Effector memory CD4-positive, alpha-beta T cell (primary cell): Measurements from ENCODE around the gene ZSWIM5.

Experiments
- DNase-seq, 3 donors: peaks; one replicate each; pipeline ENCODE4 v3.0.0-alpha.2; 2020
- H3K27ac ChIP-seq: 2 replicates; pipeline ENCODE4 v1.7.0; 2013; ENCODE audit warnings: mild to moderate bottlenecking, low read length, moderate library complexity; ENCODE audit not compliant: insufficient read depth, poor library complexity, severe bottlenecking
- H3K27me3 ChIP-seq: replicated peaks from 2 replicates; pipeline ENCODE4 v1.7.0; 2013; ENCODE audit warnings: mild to moderate bottlenecking, low read length; ENCODE audit not compliant: insufficient read depth, control insufficient read depth, poor library complexity, severe bottlenecking
- H3K36me3 ChIP-seq: 2 replicates; pipeline ENCODE4 v1.7.0; 2013; ENCODE audit warnings: mild to moderate bottlenecking, low read length, moderate library complexity; ENCODE audit not compliant: control insufficient read depth, insufficient read depth
- H3K4me1 ChIP-seq: 2 replicates; pipeline ENCODE4 v1.7.0; 2013; ENCODE audit warnings: low read length, mild to moderate bottlenecking; ENCODE audit not compliant: control insufficient read depth, insufficient read depth, poor library complexity, severe bottlenecking
- H3K4me3 ChIP-seq: 2 replicates; pipeline ENCODE4 v1.7.0; 2013; ENCODE audit warnings: low read length, low read depth, mild to moderate bottlenecking; ENCODE audit not compliant: insufficient read depth, poor library complexity, severe bottlenecking
- H3K9me3 ChIP-seq: 2 replicates; pipeline ENCODE4 v1.7.0; 2013; ENCODE audit warnings: mild to moderate bottlenecking, low read length, moderate library complexity; ENCODE audit not compliant: control insufficient read depth

ZSWIM5 gene

DNA sequence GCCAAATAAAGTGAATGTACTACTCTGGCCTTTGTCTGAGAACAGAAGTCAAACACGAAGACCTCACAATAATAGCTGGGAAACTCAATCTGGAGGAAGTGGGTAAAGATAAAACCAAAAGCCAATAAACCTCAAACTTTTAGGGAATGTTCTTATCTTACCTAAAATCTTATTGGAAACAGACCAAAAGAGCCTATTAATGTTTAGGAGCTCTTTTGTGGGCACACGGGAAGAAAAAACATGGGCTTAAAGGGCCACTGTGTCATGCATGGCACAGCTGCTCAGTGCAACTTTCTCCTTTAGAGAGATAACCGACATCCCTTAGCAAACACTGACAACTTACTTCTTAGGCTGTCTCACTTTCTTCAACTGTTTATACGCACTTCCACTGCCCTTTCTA, 236.1 kb downstream of the ZSWIM5 start:
- Histone ChIP-seq H3K36me3 (no peaks in the 10 kb centered on the region), H3K27ac (no peak overlapping the region), H3K9me3 (no peaks in the 10 kb centered on the region), H3K27me3 (no peaks in the 10 kb centered on the region), H3K4me1 (no peaks in the 10 kb centered on the region), H3K4me3 (no peak overlapping the region)
- DNase-seq = no peak
